Upper lobe of left lung (tissue), 6 donors: ENCODE results near the gene AGBL1. TPM values are rescaled to one million over a fixed set of nuclear protein-coding genes. Genes with fewer than 3 reads are reported as not detected.

Experiments used
- ATAC-seq, 2 donors: fragments of 200-7000 bp; cut with Tn5 transposase; one replicate each; pipeline ENCODE4 v1.9.1; 2022; ENCODE audit warnings: mild to moderate bottlenecking in 2 of 2, moderate library complexity in 2 of 2; ENCODE audit not compliant: low FRiP score in 2 of 2
- DNase-seq, 2 donors: peaks; one replicate each; pipeline ENCODE4 v3.0.0-alpha.2; 2019 to 2020
- H3K27ac ChIP-seq, 4 donors: fragments of 200-600 bp; sonication (generic); one replicate each; pipeline ENCODE4 v1.5.1; 2016 to 2019
- H3K27me3 ChIP-seq, 4 donors: fragments of 200-600 bp; sonication (generic); one replicate each; pipeline ENCODE4 v1.5.1; 2017 to 2019
- H3K36me3 ChIP-seq, 4 donors: fragments of 200-600 bp; sonication (generic); one replicate each; pipeline ENCODE4 v1.5.1; 2016 to 2019
- H3K4me1 ChIP-seq, 4 donors: fragments of 200-600 bp; sonication (generic); one replicate each; pipeline ENCODE4 v1.5.1; 2018 to 2019
- H3K4me3 ChIP-seq, 4 donors: fragments of 200-600 bp; sonication (generic); one replicate each; pipeline ENCODE4 v1.5.1; 2017 to 2019; ENCODE audit warnings: mild to moderate bottlenecking in 2 of 4, moderate library complexity in 1 of 4
- H3K9me3 ChIP-seq, 4 donors: fragments of 200-600 bp; sonication (generic); one replicate each; pipeline ENCODE4 v1.5.1; 2018 to 2019
- EP300 ChIP-seq, 4 donors: sonication (generic); formaldehyde crosslinking; IDR thresholded peaks; one replicate each; pipeline ENCODE4 v1.5.1; 2017; ENCODE audit warnings: antibody characterized with exemption in 4 of 4, control low read depth in 2 of 4
- POLR2A ChIP-seq, 4 donors: fragments of 450-650 bp; IDR thresholded peaks; one replicate each; pipeline ENCODE4 v1.5.1; 2016 to 2017; ENCODE audit warnings: antibody characterized with exemption in 4 of 4, mild to moderate bottlenecking in 2 of 4
- POLR2AphosphoS5 ChIP-seq, 2 donors: sonication (generic); formaldehyde crosslinking; IDR thresholded peaks; one replicate each; pipeline ENCODE4 v1.5.1; 2017; ENCODE audit warnings: antibody characterized with exemption in 2 of 2
- WGBS, 2 donors: methylation state at CpG; one replicate each; pipeline ENCODE4 v1.1.5; 2017 to 2018; 5-methylcytosine and 5-hydroxymethylcytosine counted together
- total RNA-seq, 6 donors: library from RNA; depleted of rRNA in 4 of 6; stranded (reverse); fragments of >200 nt in 4 of 6; gene quantifications; one replicate each; pipeline versions ENCODE4 v1.1.0 to v1.2.1, GENCODE V29; 2016 to 2021
- TF ChIP-seq, protein P1 (sequence below), 6 experiments: fragments of 450-650 bp in 4 of 6; fragments of 200-600 bp in 2 of 6; sonication (generic) in 2 of 6; IDR thresholded peaks; one replicate each; pipeline ENCODE4 v1.5.1; 2016 to 2019; ENCODE audit warnings: antibody characterized with exemption in 6 of 6
- donor health status: DM: no; HTN: no; CAD: no; lungs with moderate emphysema.
- donor health status: DM: no; HTN: yes; CAD: no; lungs with severe emphysema.

Gene AGBL1
- total RNA-seq, 6 donors from 2014 or later = 3.1 to 23.0 (median 14.5) TPM

DNA sequence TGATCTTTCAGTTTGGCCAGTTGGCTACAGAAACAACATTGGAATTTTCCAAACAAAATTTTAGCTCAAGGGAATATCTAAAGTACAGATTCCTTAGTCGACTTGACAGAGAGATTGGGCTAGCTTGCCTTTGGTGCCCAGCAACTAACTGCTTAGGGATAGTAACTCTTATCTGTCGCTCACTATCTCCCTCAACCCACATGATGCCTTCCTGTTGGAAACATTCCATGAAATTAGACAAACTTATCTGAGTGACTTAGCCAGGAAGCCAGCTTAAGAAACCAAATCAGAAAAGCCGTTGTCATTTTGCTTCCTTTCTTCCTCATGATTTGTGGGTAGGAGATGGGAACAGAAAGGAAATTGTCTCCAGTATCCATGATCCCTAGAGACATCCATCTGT, 791.2 kb downstream of the AGBL1 start:
- Histone ChIP-seq H3K36me3 (no peaks in the 10 kb centered on the region), H3K4me1 (no peaks in the 10 kb centered on the region), H3K27me3 (no peaks in the 10 kb centered on the region), H3K27ac (no peak overlapping the region), H3K9me3 (no peaks in the 10 kb centered on the region), H3K4me3 (no peak overlapping the region)
- 53 to 66% methylated on average over 3 of the region's 3 CpGs for WGBS, 2 donors
- no peak for ATAC-seq
- TF ChIP-seq EP300 (IDR thresholded peaks at IDR 0.05) (no peak), POLR2A (IDR thresholded peaks at IDR 0.05) (no peak), POLR2AphosphoS5 (IDR thresholded peaks at IDR 0.05) (no peak)
- TF ChIP-seq, protein P1, sequence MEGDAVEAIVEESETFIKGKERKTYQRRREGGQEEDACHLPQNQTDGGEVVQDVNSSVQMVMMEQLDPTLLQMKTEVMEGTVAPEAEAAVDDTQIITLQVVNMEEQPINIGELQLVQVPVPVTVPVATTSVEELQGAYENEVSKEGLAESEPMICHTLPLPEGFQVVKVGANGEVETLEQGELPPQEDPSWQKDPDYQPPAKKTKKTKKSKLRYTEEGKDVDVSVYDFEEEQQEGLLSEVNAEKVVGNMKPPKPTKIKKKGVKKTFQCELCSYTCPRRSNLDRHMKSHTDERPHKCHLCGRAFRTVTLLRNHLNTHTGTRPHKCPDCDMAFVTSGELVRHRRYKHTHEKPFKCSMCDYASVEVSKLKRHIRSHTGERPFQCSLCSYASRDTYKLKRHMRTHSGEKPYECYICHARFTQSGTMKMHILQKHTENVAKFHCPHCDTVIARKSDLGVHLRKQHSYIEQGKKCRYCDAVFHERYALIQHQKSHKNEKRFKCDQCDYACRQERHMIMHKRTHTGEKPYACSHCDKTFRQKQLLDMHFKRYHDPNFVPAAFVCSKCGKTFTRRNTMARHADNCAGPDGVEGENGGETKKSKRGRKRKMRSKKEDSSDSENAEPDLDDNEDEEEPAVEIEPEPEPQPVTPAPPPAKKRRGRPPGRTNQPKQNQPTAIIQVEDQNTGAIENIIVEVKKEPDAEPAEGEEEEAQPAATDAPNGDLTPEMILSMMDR (IDR thresholded peaks at IDR 0.05) = no peak
- DNase-seq = no peak

DNA sequence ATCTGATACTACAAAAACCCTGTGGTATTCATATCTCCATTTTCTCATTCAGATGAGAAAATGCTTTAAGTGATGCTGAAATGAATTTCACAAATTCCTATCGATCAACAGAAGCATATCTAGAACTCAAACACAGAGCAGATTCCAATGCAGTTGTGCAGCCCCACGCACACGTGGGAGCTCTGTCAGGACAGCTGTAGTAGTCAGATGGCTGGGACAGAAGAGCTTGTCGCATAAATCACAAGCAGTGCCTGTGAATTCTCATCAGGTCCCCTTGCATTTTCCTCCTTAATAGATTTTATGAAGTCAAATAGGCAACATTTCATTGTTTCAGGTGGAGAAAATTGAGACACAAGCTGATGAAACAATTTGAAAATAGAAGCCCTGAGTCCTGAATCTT, 792.3 kb downstream of the AGBL1 start:
- H3K4me3 ChIP-seq = no peak overlapping the region
- H3K9me3 ChIP-seq = no peaks in the 10 kb centered on the region
- no peaks in the 10 kb centered on the region for H3K4me1 ChIP-seq
- DNase-seq (no peak), ATAC-seq (no peak)
- no peaks in the 10 kb centered on the region for H3K27me3 ChIP-seq
- no peaks in the 10 kb centered on the region for H3K36me3 ChIP-seq
- TF ChIP-seq POLR2A (IDR thresholded peaks at IDR 0.05) = no peak
- no peak for TF ChIP-seq POLR2AphosphoS5 (IDR thresholded peaks at IDR 0.05)
- no peak for TF ChIP-seq EP300 (IDR thresholded peaks at IDR 0.05)
- TF ChIP-seq, protein P1 (IDR thresholded peaks at IDR 0.05) = no peak
- 85 to 92% methylated on average over 4 of the region's 4 CpGs for WGBS, 2 donors
- no peak overlapping the region for H3K27ac ChIP-seq

DNA sequence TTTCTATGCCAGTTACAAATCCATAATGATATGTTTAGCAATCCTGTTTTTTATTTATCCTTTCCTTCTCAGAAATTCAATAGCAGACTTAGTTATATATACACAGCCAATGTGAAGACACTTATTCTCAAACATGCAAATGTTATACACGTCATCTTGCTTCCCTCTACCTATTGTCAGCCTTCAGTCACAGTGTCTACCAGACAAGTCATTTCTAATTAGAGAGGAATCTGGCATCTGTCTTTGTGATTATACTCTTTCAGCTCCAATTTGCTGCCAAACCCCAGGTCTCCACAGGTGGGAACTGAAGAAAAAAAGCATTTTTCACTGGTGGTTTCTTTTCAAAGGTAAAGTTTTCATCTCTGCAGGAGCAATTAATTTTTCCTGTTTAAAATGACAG, 793.1 kb downstream of the AGBL1 start:
- no peaks in the 10 kb centered on the region for H3K36me3 ChIP-seq
- no peak overlapping the region for H3K4me3 ChIP-seq
- no peak overlapping the region for H3K27ac ChIP-seq
- WGBS, 2 donors = 80 to 89% methylated on average over 1 of the region's 1 CpG
- ATAC-seq = no peak
- no peaks in the 10 kb centered on the region for H3K9me3 ChIP-seq
- no peak for DNase-seq
- H3K27me3 ChIP-seq = no peaks in the 10 kb centered on the region
- TF ChIP-seq EP300 (IDR thresholded peaks at IDR 0.05) (no peak), POLR2AphosphoS5 (IDR thresholded peaks at IDR 0.05) (no peak), POLR2A (IDR thresholded peaks at IDR 0.05) (no peak)
- TF ChIP-seq, protein P1 (IDR thresholded peaks at IDR 0.05) = no peak
- no peaks in the 10 kb centered on the region for H3K4me1 ChIP-seq

DNA sequence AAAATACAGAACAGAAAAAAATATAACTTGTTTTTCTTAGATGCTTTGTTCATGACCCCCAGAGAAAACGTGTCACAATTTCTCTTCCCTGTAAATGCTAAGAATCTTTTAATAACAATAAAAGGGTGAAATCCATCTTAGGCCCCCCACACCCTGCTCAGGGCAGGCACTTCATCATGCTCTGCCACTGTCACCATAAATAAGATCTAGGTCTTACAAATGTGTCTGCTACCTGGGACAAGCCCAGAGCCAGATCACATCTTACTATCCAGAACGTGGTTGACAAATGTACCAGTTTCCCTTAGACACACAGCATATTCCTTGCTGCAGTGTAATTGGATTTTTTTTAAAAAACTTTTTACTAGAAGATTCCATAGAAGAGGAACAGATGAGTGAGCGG, 795.4 kb downstream of the AGBL1 start:
- H3K4me3 ChIP-seq = no peak overlapping the region
- DNase-seq = no peak
- 83 to 87% methylated on average over 3 of the region's 3 CpGs for WGBS, 2 donors

More for the DNA sequence above, 795.4 kb downstream of the AGBL1 start:
- Histone ChIP-seq H3K4me1 (no peaks in the 10 kb centered on the region), H3K27ac (no peak overlapping the region), H3K36me3 (no peaks in the 10 kb centered on the region), H3K9me3 (no peaks in the 10 kb centered on the region), H3K27me3 (no peaks in the 10 kb centered on the region)
- no peak for TF ChIP-seq EP300 (IDR thresholded peaks at IDR 0.05)
- TF ChIP-seq POLR2AphosphoS5 (IDR thresholded peaks at IDR 0.05) = no peak
- no peak for TF ChIP-seq POLR2A (IDR thresholded peaks at IDR 0.05)
- TF ChIP-seq, protein P1 (IDR thresholded peaks at IDR 0.05) = no peak
- ATAC-seq = no peak
